Right ventricle myocardium superior (tissue), 1 donor: ENCODE data around the gene TMEM89. TPM values are rescaled to one million over a fixed set of nuclear protein-coding genes. Genes with fewer than 3 reads are reported as not detected.

Experiments used
- microRNA-seq: library from miRNA; unstranded; fragments of <30 nt; microRNA quantifications from one replicate; pipeline ENCODE4 v1.2.0, GENCODE V29; 2020
- total RNA-seq: library from RNA; stranded (reverse); fragmentation: NEBNext Ultra II Directional; extraction: Animal tissue kit (Norgen Biotek cat#: 25700); gene quantifications from one replicate; pipeline ENCODE4 v1.2.1, GENCODE V29; 2021
- donor health status: DM: no; HTN: yes; CAD: no; lungs with severe emphysema.

TMEM89 gene
- total RNA-seq, 1 donor from 2014 or later: not detected

Small RNAs within 50 kb of the gene (microRNA-seq; reads per million reads assigned to microRNA genes)
- not detected for gene MIR4793
- gene MIR711: not detected

Other genes with a start within 250 kb of the TMEM89 start
- gene FBXW12, start 249.6 kb downstream of the TMEM89 start, total RNA-seq: not detected
- gene PLXNB1, start 191.7 kb downstream of the TMEM89 start, total RNA-seq: 51.3 TPM
- gene CCDC51, start 181.7 kb downstream of the TMEM89 start, total RNA-seq: 11.9 TPM
- gene TMA7, start 181.5 kb downstream of the TMEM89 start, total RNA-seq: 237 TPM
- 3.2 TPM for gene ATRIP, start 175.0 kb downstream of the TMEM89 start, total RNA-seq
- gene SHISA5, start 117.6 kb downstream of the TMEM89 start, total RNA-seq: 47.9 TPM
- gene PFKFB4, start 65.0 kb downstream of the TMEM89 start, total RNA-seq: 1.1 TPM
- not detected for gene UCN2, start 58.0 kb downstream of the TMEM89 start, total RNA-seq
- 16.1 TPM for gene COL7A1, start 26.4 kb downstream of the TMEM89 start, total RNA-seq
- 1,265 TPM for gene UQCRC1, start 12.1 kb downstream of the TMEM89 start, total RNA-seq
- 10.8 TPM for gene SLC26A6, start 13.7 kb upstream of the TMEM89 start, total RNA-seq
- 0.16 TPM for gene CELSR3, start 41.1 kb upstream of the TMEM89 start, total RNA-seq
- gene NCKIPSD, start 64.1 kb upstream of the TMEM89 start, total RNA-seq: 13.3 TPM
- gene IP6K2, start 95.5 kb upstream of the TMEM89 start, total RNA-seq: 22.7 TPM
- 50.0 TPM for gene PRKAR2A, start 226.1 kb upstream of the TMEM89 start, total RNA-seq